MM.1S (cell line): Measurements from ENCODE around the gene HIPK2.

ENCODE experiments used
- DNase-seq: peaks from one replicate; pipeline ENCODE4 v3.0.0-alpha.2; 2015
- H2AFZ ChIP-seq: fragments of 300-600 bp; sonication (generic); 2 replicates; pipeline ENCODE4 v1.6.0; 2016; ENCODE audit warnings: antibody characterized with exemption, low read length
- H3F3A ChIP-seq: fragments of 300-600 bp; sonication (generic); 2 replicates; pipeline ENCODE4 v1.6.1; 2016; ENCODE audit warnings: mild to moderate bottlenecking, antibody characterized with exemption, low read length, moderate library complexity, mixed read lengths; ENCODE audit not compliant: insufficient read depth
- H3K27ac ChIP-seq: fragments of 300-600 bp; sonication (generic); 2 replicates; pipeline ENCODE4 v1.5.1; 2016; ENCODE audit warnings: mild to moderate bottlenecking, low read length
- H3K27me3 ChIP-seq: fragments of 300-600 bp; sonication (generic); replicated peaks from 2 replicates; pipeline ENCODE4 v1.6.0; 2016; ENCODE audit warnings: low read length; ENCODE audit not compliant: insufficient read depth
- H3K36me3 ChIP-seq: fragments of 300-600 bp; sonication (generic); replicated peaks from 2 replicates; pipeline ENCODE4 v1.6.1; 2016; ENCODE audit warnings: mild to moderate bottlenecking, low read length, mixed read lengths; ENCODE audit not compliant: insufficient read depth
- H3K4me1 ChIP-seq: fragments of 300-600 bp; sonication (generic); 2 replicates; pipeline ENCODE4 v1.6.1; 2016; ENCODE audit warnings: low read length, mixed read lengths
- H3K4me2 ChIP-seq: fragments of 300-600 bp; sonication (generic); 2 replicates; pipeline ENCODE4 v1.6.0; 2016; ENCODE audit warnings: low read depth, low read length
- H3K4me3 ChIP-seq: fragments of 300-600 bp; sonication (generic); 2 replicates; pipeline ENCODE4 v1.5.1; 2016; ENCODE audit warnings: low read length, mixed read lengths
- H3K79me2 ChIP-seq: fragments of 300-600 bp; sonication (generic); 2 replicates; pipeline ENCODE4 v1.6.1; 2016; ENCODE audit warnings: mixed run types, low read length, mixed read lengths
- H3K9ac ChIP-seq: fragments of 300-600 bp; sonication (generic); 2 replicates; pipeline ENCODE4 v1.6.1; 2016; ENCODE audit warnings: low read length, mixed read lengths
- H3K9me2 ChIP-seq: fragments of 300-600 bp; sonication (generic); replicated peaks from 2 replicates; pipeline ENCODE4 v1.6.1; 2016; ENCODE audit warnings: mild to moderate bottlenecking, low read length, mixed read lengths; ENCODE audit not compliant: insufficient read depth
- H3K9me3 ChIP-seq: fragments of 300-600 bp; sonication (generic); replicated peaks from 2 replicates; pipeline ENCODE4 v1.6.1; 2016; ENCODE audit warnings: mild to moderate bottlenecking, low read length, mixed read lengths; ENCODE audit not compliant: insufficient read depth
- H4K20me1 ChIP-seq: fragments of 300-600 bp; sonication (generic); 2 replicates; pipeline ENCODE4 v1.6.1; 2016; ENCODE audit warnings: mild to moderate bottlenecking, low read length, moderate library complexity, mixed read lengths; ENCODE audit not compliant: insufficient read depth
- CTCF ChIP-seq: fragments of 300-600 bp; sonication (generic); IDR thresholded peaks from 2 replicates; pipeline ENCODE4 v1.5.1; 2016; ENCODE audit warnings: antibody characterized with exemption, low read length, mixed read lengths
- EZH2 ChIP-seq: fragments of 300-600 bp; sonication (generic); optimal IDR thresholded peaks from 2 replicates; pipeline ENCODE3; 2017; ENCODE audit warnings: low read depth, mild to moderate bottlenecking, antibody characterized with exemption, low read length, mixed read lengths
- EZH2phosphoT487 ChIP-seq: fragments of 300-600 bp; sonication (generic); IDR thresholded peaks from 2 replicates; pipeline ENCODE4 v1.6.1; 2018; ENCODE audit warnings: antibody characterized with exemption, low read length

Gene HIPK2

GRCh38 chr7:139641337-139641992, 136.3 kb downstream of the HIPK2 start:
- Histone ChIP-seq H3F3A (no peaks in the 10 kb centered on the region), H3K9me3 (no peaks in the 10 kb centered on the region), H3K27ac (no peak overlapping the region), H3K27me3 (no peaks in the 10 kb centered on the region), H3K4me2 (no peak overlapping the region), H3K4me1 (no peaks in the 10 kb centered on the region), H4K20me1 (no peaks in the 10 kb centered on the region), H3K9me2 (no peaks in the 10 kb centered on the region), H3K36me3 (no peaks in the 10 kb centered on the region), H3K4me3 (no peak overlapping the region), H2AFZ (no peak overlapping the region), H3K9ac (no peak overlapping the region), H3K79me2 (peaks cover 20% of the 10 kb centered on the region; the same call in 1 of the 2 replicates)
- DNase-seq: no peak
- TF ChIP-seq EZH2 (no peak), CTCF (no peak)

- TF ChIP-seq EZH2phosphoT487 (no peak), EZH2 (no peak), CTCF (no peak)
These were observed 137.1 kb downstream of the HIPK2 start for GRCh38 chr7:139640681-139641080.

GRCh38 chr7:139639563-139639962, 138.2 kb downstream of the HIPK2 start:
- Histone ChIP-seq H3K4me2 (no peak overlapping the region), H2AFZ (no peak overlapping the region), H3K9me2 (no peaks in the 10 kb centered on the region), H3K36me3 (no peaks in the 10 kb centered on the region), H3F3A (no peaks in the 10 kb centered on the region), H3K4me1 (no peaks in the 10 kb centered on the region), H3K27ac (no peak overlapping the region), H3K9ac (no peak overlapping the region), H3K4me3 (no peak overlapping the region), H3K9me3 (no peaks in the 10 kb centered on the region), H3K79me2 (peaks cover 14% of the 10 kb centered on the region; the same call in 1 of the 2 replicates), H4K20me1 (no peaks in the 10 kb centered on the region), H3K27me3 (no peaks in the 10 kb centered on the region)
- DNase-seq: no peak
- TF ChIP-seq EZH2phosphoT487: no peak
- no peak for TF ChIP-seq EZH2
- TF ChIP-seq CTCF: no peak

More at GRCh38 chr7:139640681-139641080, 137.1 kb downstream of the HIPK2 start:
- Histone ChIP-seq H4K20me1 (no peaks in the 10 kb centered on the region), H3K27ac (no peak overlapping the region), H3K9me2 (no peaks in the 10 kb centered on the region), H3K4me1 (no peaks in the 10 kb centered on the region), H3K9me3 (no peaks in the 10 kb centered on the region), H3K36me3 (no peaks in the 10 kb centered on the region), H3F3A (no peaks in the 10 kb centered on the region), H3K4me2 (no peak overlapping the region), H2AFZ (no peak overlapping the region), H3K79me2 (peaks cover 18% of the 10 kb centered on the region; the same call in 1 of the 2 replicates), H3K9ac (no peak overlapping the region), H3K4me3 (no peak overlapping the region), H3K27me3 (no peaks in the 10 kb centered on the region)
- no peak for DNase-seq
